NCI-H187 treated with DMSO at 0.1 percent for 48 hours (cell line): ENCODE results near the gene OR9G1.
"Not testable (repeated sequence)": the region's sequence is repeated elsewhere in the genome, so short reads cannot be mapped to it uniquely, and the experiment has no call there.

Source experiments
- DNase-seq: peaks from one replicate; lab custom pipeline; 2025; lab: John Stamatoyannopoulos, UW

OR9G1 gene, protein sequence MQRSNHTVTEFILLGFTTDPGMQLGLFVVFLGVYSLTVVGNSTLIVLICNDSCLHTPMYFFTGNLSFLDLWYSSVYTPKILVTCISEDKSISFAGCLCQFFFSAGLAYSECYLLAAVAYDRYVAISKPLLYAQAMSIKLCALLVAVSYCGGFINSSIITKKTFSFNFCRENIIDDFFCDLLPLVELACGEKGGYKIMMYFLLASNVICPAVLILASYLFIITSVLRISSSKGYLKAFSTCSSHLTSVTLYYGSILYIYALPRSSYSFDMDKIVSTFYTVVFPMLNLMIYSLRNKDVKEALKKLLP

GRCh38 chr11:56698795-56699194, at the start of gene OR9G1:
Gene OR9G1 (plus strand): TSS chr11:56699095. CDS start chr11:56700388, 1,293 bp downstream.
- no peak for DNase-seq

DNA sequence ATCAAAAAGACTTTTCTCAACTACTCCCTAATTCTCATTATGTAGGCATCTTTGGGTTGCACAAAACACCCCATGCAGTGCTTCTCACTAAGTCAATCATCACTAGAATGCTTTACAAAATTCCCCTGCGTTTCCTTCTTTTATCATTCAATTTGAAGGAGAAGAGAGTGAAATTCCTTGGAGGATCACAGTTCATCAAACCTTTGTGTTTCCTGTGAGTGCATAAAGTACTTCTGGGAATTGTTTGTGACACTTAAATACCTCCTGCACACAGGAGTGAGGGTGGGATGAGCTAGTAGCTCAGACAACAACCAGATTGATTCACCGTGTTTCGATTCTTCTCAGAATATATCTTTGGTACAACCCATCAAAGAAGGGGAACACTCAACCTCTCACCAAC, 39.1 kb upstream of the OR9G1 start:
- no peak for DNase-seq

DNA sequence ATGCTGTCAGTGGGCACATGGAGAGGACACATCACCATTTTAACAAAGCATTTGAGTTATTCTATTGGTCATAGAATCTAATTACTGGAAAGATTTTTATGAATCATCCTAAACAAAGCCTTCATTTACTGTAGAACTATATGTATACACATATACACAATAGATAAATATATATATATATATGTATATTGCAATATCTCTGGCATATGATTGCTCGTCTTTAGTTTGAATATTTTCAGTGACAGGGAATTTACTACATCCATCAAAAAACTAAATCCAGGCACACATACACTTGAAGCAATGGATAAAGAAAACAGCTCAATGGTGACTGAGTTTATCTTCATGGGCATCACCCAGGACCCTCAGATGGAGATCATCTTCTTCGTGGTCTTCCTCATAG, 35.5 kb upstream of the OR9G1 start, which contains the start of gene OR5AR1:
Gene OR5AR1 (plus strand): TSS at position 301 of the 400 bp plus-strand sequence. CDS start 0 bp downstream, at position 301.
- no peak for DNase-seq

DNA sequence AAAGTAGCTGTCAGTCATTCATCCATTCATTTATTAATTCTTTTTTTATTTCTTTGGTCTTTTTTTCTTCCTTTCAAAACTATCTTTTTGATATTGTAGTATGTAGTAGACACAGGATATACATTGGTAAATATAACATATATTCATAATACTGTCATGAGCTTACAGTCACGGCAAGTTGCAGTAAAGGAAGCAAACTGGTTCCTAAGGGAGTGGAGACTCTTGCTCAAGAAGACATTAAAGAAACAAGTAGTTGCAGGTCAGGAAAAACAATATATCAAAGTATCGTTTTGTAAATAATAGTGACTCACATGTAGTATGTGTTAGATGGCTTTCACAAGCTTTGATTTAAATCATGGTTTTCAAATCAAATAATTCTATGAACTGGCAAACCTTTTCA, 27.9 kb upstream of the OR9G1 start:
- no peak for DNase-seq

GRCh38 chr11:56688554-56689100, 10.3 kb upstream of the OR9G1 start:
- DNase-seq: no peak

- DNase-seq: not testable (repeated sequence)
Observed at GRCh38 chr11:56691179-56691578, 7.7 kb upstream of the OR9G1 start.

- DNase-seq: no peak
Observed at GRCh38 chr11:56693428-56693827, 5.5 kb upstream of the OR9G1 start.

DNA sequence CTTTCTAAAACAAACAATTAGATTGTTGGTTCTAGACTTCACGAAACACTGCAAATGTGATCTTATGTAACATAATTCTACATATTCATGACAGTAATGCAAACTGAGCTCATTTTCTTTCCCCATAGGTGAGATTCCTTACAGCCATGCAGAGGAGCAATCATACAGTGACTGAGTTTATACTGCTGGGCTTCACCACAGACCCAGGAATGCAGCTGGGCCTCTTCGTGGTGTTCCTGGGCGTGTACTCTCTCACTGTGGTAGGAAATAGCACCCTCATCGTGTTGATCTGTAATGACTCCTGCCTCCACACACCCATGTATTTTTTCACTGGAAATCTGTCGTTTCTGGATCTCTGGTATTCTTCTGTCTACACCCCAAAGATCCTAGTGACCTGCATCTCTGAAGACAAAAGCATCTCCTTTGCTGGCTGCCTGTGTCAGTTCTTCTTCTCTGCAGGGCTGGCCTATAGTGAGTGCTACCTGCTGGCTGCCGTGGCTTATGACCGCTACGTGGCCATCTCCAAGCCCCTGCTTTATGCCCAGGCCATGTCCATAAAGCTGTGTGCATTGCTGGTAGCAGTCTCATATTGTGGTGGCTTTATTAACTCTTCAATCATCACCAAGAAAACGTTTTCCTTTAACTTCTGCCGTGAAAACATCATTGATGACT, 1.5 kb downstream of the OR9G1 start:
- DNase-seq: no peak

- no peak for DNase-seq
Observed at GRCh38 chr11:56700914-56701485, 2.1 kb downstream of the OR9G1 start.

DNA sequence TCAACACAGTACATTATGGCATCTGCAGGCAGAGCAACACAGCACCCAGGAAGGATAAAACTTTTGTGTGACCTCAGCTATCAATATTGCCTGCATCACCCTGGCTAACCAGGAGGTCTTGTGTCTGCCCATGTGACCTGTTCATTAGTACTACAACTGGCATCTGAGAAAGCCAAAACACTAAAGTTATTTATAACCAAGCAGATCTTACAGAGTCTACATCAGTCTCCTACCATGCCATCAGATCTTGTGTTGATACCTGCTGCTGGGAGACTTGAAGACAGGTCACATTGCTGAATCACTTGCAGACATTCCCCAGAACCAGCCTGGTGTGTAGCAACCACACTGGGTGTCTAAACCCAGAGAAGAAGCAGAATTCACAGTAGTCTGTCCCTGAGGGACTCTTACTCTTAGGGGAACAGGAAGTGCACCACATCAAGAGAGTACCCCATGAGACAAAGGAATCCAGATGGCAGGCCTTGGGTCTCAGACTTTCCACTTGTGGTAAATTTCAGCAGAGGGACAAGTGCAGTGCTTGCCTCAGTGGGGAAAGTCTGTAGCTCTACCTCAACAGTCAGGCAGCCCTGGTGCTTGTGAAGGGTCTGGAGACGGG, 7.0 kb downstream of the OR9G1 start:
- no peak for DNase-seq

DNA sequence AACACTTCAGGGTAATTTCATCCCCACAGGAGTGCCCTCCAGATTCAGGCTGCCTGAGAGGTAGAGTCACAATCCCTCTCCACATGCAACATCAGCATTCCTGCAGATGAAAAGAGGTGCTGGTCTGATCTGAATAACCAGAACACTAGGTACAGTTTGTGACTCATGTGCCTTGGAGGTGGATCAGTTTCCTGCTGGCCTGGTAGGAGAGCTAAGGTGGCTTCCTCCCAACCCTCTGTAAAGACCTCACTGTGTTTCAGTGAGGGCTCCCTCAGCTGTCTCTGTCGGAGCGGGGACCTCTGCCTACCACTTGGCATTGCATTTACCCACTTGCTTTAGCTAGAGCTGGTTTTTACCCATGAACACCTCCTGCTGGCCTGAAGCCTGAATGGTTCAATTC, 7.6 kb downstream of the OR9G1 start:
- no peak for DNase-seq

- no peak for DNase-seq
Observed at GRCh38 chr11:56714206-56714605, 15.3 kb downstream of the OR9G1 start.

DNA sequence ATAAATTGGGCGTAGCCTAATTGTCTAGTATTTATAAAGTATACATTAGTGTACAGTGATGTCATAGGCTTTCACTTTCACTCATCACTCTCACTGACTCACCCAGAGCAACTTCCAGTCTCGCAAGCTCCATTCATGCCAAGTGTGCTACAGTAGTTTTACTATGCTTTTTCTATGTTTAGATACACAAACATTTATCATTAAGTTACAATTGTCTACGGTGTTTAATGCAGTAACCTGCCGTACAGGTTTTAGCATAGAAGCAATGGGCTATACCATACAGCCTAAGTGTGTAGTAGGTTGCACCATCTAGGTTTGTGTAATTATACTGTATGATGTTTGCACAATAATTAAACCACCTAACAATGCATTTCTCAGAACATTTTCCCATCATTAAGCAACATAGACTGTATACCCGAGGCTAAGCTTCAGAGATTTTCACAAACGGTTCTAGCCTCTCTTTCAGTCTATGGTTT, 17.5 kb downstream of the OR9G1 start:
- DNase-seq: no peak

- no peak for DNase-seq
Observed at GRCh38 chr11:56720513-56720912, 21.6 kb downstream of the OR9G1 start.

GRCh38 chr11:56740107-56740506, 41.2 kb downstream of the OR9G1 start:
- DNase-seq: no peak

- DNase-seq: no peak
Observed at GRCh38 chr11:56740886-56741285, 42.0 kb downstream of the OR9G1 start.

DNA sequence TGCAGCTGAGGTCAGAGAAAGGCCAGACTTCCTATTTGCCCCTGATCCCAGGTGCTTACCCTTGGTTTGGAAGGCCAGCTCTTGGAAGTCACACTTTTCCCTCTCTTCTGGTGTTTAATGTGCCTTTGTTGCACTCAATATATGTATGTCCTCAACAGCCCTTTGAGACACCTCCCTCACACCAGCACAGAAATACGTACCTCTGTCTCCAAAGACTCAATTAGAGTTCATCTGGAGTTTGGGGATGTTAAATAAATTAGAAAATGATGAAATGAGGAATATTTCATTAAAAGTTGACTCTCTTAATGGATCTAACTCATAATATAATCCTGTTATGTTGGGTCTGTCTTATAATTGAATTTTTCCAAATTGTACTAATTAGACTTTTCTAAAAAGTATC, 49.7 kb downstream of the OR9G1 start, which contains the start of gene OR9G4:
Gene OR9G4 (minus strand): TSS at position 101 of the 400 bp plus-strand sequence. CDS start 4,931 bp downstream, outside the sequence.
- DNase-seq: no peak

- no peak for DNase-seq
Observed at GRCh38 chr11:56750190-56750589, 51.3 kb downstream of the OR9G1 start.

DNA sequence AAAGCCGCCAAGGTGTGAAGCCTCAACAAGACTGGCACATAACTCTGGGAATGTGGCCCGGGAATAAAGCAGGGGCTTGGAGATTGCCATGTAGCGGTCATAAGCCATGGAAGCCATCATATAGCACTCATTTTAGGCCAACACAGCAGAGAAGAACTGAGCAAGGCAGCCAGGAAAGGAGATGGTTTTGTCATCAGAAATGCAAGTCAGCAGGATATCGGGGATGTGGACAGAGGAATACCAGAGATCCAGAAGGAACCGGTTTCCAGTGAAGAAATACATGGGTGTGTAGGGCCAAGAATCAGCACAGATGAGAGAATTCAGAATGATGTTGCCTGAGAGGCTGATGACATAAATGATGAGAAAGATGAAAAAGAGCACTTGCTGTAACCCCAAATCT, 52.6 kb downstream of the OR9G1 start:
- DNase-seq: no peak
